Lower leg skin (tissue), 4 donors: ENCODE measurements around the gene AFG3L2. TPM values are rescaled to one million over a fixed set of nuclear protein-coding genes. Genes with fewer than 3 reads are reported as not detected.

Experiments used
- DNase-seq, 2 donors: peaks; one replicate each; pipeline ENCODE4 v3.0.0-alpha.2; 2019; ENCODE audit warnings: low spot score in 2 of 2
- H3K4me3 ChIP-seq: fragments of 200-600 bp; sonication (generic); 2 replicates; pipeline ENCODE4 v1.5.1; 2017; ENCODE audit warnings: mild to moderate bottlenecking, low read depth; ENCODE audit not compliant: poor library complexity, severe bottlenecking
- CTCF ChIP-seq, 3 donors: fragments of 450-650 bp; IDR thresholded peaks; one replicate each; pipeline ENCODE4 v1.5.1; 2016; ENCODE audit warnings: antibody characterized with exemption in 3 of 3, mild to moderate bottlenecking in 3 of 3, moderate library complexity in 2 of 3
- POLR2A ChIP-seq, 2 donors: fragments of 450-650 bp; IDR thresholded peaks; one replicate each; pipeline ENCODE4 v1.6.1; 2016 to 2017; ENCODE audit warnings: antibody characterized with exemption in 2 of 2, mild to moderate bottlenecking in 1 of 2, moderate library complexity in 1 of 2
- WGBS, 2 donors: methylation state at CpG; one replicate each; pipeline ENCODE4 v1.1.5; 2018; 5-methylcytosine and 5-hydroxymethylcytosine counted together
- intact Hi-C: fragments of 100-400 bp; cut with DNase I; formaldehyde crosslinking; loops from one replicate; pipeline ENCODE4 v1.15.0; 2023; ENCODE audit warnings: low total_unique reads
- total RNA-seq, 4 donors: library from RNA; depleted of rRNA; stranded (reverse); fragments of >200 nt; gene quantifications; one replicate each; pipeline ENCODE4 v1.1.0, GENCODE V29; 2016

Gene AFG3L2
- total RNA-seq, 4 donors from 2014 or later: 57.5 to 67.9 (median 60.1) TPM

- 64 to 68% methylated on average over 2 of the region's 2 CpGs for WGBS, 2 donors
- intact Hi-C loops: no loop called here
- TF ChIP-seq CTCF (IDR thresholded peaks at IDR 0.05): no peak
- no peak for TF ChIP-seq POLR2A (IDR thresholded peaks at IDR 0.05)
- no peak for DNase-seq
- no peak overlapping the region for H3K4me3 ChIP-seq
Measured at GRCh38 chr18:12373771-12374116, 3.3 kb downstream of the AFG3L2 start.

DNA sequence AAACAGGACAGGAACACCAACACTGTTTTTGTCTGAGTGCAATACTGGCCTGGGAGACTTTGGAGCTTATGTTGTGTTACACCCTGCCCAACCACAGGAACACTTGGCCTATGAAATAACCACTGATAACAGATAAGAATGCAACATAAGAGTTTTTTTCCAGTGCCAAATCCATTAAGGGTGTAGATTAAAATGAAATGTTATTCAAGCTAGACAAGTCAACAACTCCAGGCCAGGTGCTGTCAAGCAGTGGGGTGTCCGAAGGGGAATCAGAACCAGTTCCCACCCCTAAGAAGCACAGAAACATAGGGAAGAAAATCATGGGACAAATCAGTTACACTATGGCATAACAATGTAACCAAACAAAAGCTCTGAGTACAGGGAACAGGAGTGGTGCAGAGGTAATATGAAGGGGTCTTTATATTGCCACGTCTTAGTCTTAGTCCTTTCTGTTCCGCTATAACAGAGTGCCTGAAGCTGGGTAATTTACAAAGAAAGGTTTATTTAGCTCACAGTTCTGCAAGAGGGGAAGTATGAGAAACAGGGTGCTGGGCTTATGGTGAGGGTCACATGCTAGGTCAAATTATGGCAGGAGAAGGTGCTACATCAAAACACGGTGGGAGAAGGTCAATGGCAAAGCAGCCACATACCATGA, 3.8 kb downstream of the AFG3L2 start:
- intact Hi-C loops: no loop called here
- H3K4me3 ChIP-seq: no peak overlapping the region
- WGBS, 2 donors: 73 to 80% methylated on average over 4 of the region's 4 CpGs
- DNase-seq: no peak
- TF ChIP-seq CTCF (IDR thresholded peaks at IDR 0.05): no peak
- no peak for TF ChIP-seq POLR2A (IDR thresholded peaks at IDR 0.05)

- WGBS, 2 donors: 56 to 59% methylated on average over 3 of the region's 3 CpGs
- no peak for DNase-seq
- H3K4me3 ChIP-seq: no peak overlapping the region
- TF ChIP-seq CTCF (IDR thresholded peaks at IDR 0.05) (no peak), POLR2A (IDR thresholded peaks at IDR 0.05) (no peak)
- intact Hi-C loops: no loop called here
Measured at GRCh38 chr18:12372406-12372805, 4.6 kb downstream of the AFG3L2 start.

GRCh38 chr18:12371590-12371989, 5.4 kb downstream of the AFG3L2 start:
- no peak overlapping the region for H3K4me3 ChIP-seq
- no peak for DNase-seq
- WGBS, 2 donors: 78 to 80% methylated on average over 2 of the region's 2 CpGs
- TF ChIP-seq CTCF (IDR thresholded peaks at IDR 0.05) (no peak), POLR2A (IDR thresholded peaks at IDR 0.05) (no peak)
- intact Hi-C loops: no loop called here

GRCh38 chr18:12369211-12369610, 7.8 kb downstream of the AFG3L2 start:
- intact Hi-C loops: no loop called here
- 85 to 96% methylated on average over 7 of the region's 7 CpGs for WGBS, 2 donors
- no peak overlapping the region for H3K4me3 ChIP-seq
- no peak for DNase-seq
- TF ChIP-seq POLR2A (IDR thresholded peaks at IDR 0.05) (no peak), CTCF (IDR thresholded peaks at IDR 0.05) (no peak)

DNA sequence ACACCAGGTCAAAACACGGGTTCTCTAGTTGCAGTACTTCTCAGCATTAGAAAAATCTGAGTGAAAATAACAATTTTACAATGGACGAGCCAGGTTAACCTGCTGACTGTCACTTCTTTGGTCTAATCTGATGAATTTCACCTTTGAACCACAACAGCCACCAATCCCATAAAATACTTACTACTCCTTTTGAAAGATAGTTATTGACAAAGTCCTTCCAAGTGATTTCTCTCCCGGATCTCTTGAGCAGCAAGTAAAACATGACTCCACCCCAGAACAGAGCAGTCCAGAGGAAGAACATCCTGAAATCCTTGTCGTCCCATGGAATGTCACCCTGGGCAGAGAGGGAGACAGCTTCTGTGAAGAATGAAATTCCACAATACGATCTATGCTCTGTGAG, 10.2 kb downstream of the AFG3L2 start:
- DNase-seq: no peak
- 88 to 92% methylated on average over 5 of the region's 5 CpGs for WGBS, 2 donors
- TF ChIP-seq CTCF (IDR thresholded peaks at IDR 0.05) (no peak), POLR2A (IDR thresholded peaks at IDR 0.05) (no peak)
- H3K4me3 ChIP-seq: no peak overlapping the region
- intact Hi-C loops: no loop called here
